Measurements from ENCODE around the gene KCNG2.

Gene KCNG2

GRCh38 chr18:79764131-79764530 is 33.6 kb upstream of the KCNG2 start:
- WGBS, 2 donors (ENCODE audit: extremely low coverage in 2 of 2, insufficient read length in 2 of 2, insufficient replicate concordance in 1 of 2) = no CpG with 5 or more reads among the region's 6 CpGs
- H3K36me3 ChIP-seq (replicated peaks in 1 of 2; ENCODE audit: control insufficient read depth in 2 of 2, insufficient read depth in 2 of 2, low read length in 2 of 2) = no peaks in the 10 kb centered on the region
- H2BK12ac ChIP-seq (ENCODE audit: low read length) = no peak overlapping the region
- peak overlapping the region; percentile 54 for H2BK120ac ChIP-seq (ENCODE audit: low read depth, low read length)
- no peak overlapping the region for H3K4me2 ChIP-seq (ENCODE audit: insufficient read depth, low read length, poor library complexity, severe bottlenecking)
- H3K4me3 ChIP-seq (ENCODE audit: low read length in 2 of 2) = no peak overlapping the region
- no peaks in the 10 kb centered on the region for H3K79me1 ChIP-seq (ENCODE audit: low read depth, low read length)
- no peak overlapping the region for H3K4ac ChIP-seq (ENCODE audit: low read length)
- no peak overlapping the region for H4K8ac ChIP-seq (ENCODE audit: low read depth, low read length)
- no peak overlapping the region for H2AK5ac ChIP-seq (ENCODE audit: low read depth, low read length)
- H3K9me3 ChIP-seq (replicated peaks in 1 of 2; ENCODE audit: control insufficient read depth in 2 of 2, insufficient read depth in 1 of 2, low read depth in 1 of 2, low read length in 2 of 2) = peaks cover 5 to 6% of the 10 kb centered on the region in 2 donors
- H2BK5ac ChIP-seq (ENCODE audit: low read length) = no peak overlapping the region
- no peak overlapping the region for H3K18ac ChIP-seq (ENCODE audit: low read length)
- DNase-seq (ENCODE audit: low spot score) = no peak
- no peak overlapping the region for H3K9ac ChIP-seq (ENCODE audit: low read depth, low read length, poor library complexity)
- H3K14ac ChIP-seq (ENCODE audit: low read length) = no peak overlapping the region
- no peak overlapping the region for H4K91ac ChIP-seq (ENCODE audit: low read depth, low read length, poor library complexity)
- no peak overlapping the region for H2AFZ ChIP-seq (ENCODE audit: low read length)
- H3K27ac ChIP-seq (replicated peaks; ENCODE audit: low read length) = no peak overlapping the region
- peaks cover 0 to 8% of the 10 kb centered on the region in 2 donors for H3K4me1 ChIP-seq (ENCODE audit: control insufficient read depth in 2 of 2, insufficient read depth in 1 of 2, low read depth in 1 of 2, low read length in 2 of 2)
- H3K27me3 ChIP-seq (ENCODE audit: control insufficient read depth in 3 of 3, insufficient read depth in 3 of 3, low read depth in 1 of 3, low read length in 3 of 3) = no peaks in the 10 kb centered on the region
- no peak overlapping the region for H3K23ac ChIP-seq (ENCODE audit: low read depth, low read length, poor library complexity)
- H2BK15ac ChIP-seq (ENCODE audit: low read length) = no peak overlapping the region

- H3K4me3 ChIP-seq (ENCODE audit: low read length in 2 of 2) = no peak overlapping the region
- H2AK5ac ChIP-seq (ENCODE audit: low read depth, low read length) = no peak overlapping the region
- H3K9ac ChIP-seq (ENCODE audit: low read depth, low read length, poor library complexity) = no peak overlapping the region
Measured at GRCh38 chr18:79765491-79766245, 32.1 kb upstream of the KCNG2 start.

GRCh38 chr18:79766308-79766707 is 31.4 kb upstream of the KCNG2 start:
- no CpG with 5 or more reads among the region's 16 CpGs for WGBS, 2 donors (ENCODE audit: extremely low coverage in 2 of 2, insufficient read length in 2 of 2, insufficient replicate concordance in 1 of 2)
- peak overlapping the region; percentile 84 for H3K4ac ChIP-seq (ENCODE audit: low read length)
- no peak overlapping the region for H2AFZ ChIP-seq (ENCODE audit: low read length)
- DNase-seq (ENCODE audit: low spot score) = no peak
- no peak overlapping the region for H3K4me3 ChIP-seq (ENCODE audit: low read length in 2 of 2)
- no peaks in the 10 kb centered on the region for H3K36me3 ChIP-seq (replicated peaks in 1 of 2; ENCODE audit: control insufficient read depth in 2 of 2, insufficient read depth in 2 of 2, low read length in 2 of 2)
- H3K27me3 ChIP-seq (ENCODE audit: control insufficient read depth in 3 of 3, insufficient read depth in 3 of 3, low read depth in 1 of 3, low read length in 3 of 3) = no peaks in the 10 kb centered on the region
- no peak overlapping the region for H2BK120ac ChIP-seq (ENCODE audit: low read depth, low read length)
- peak overlapping the region; percentile 82 for H3K14ac ChIP-seq (ENCODE audit: low read length)
- no peak overlapping the region for H4K91ac ChIP-seq (ENCODE audit: low read depth, low read length, poor library complexity)
- H2AK5ac ChIP-seq (ENCODE audit: low read depth, low read length) = no peak overlapping the region
- H3K23ac ChIP-seq (ENCODE audit: low read depth, low read length, poor library complexity) = no peak overlapping the region
- no peak overlapping the region for H3K4me2 ChIP-seq (ENCODE audit: insufficient read depth, low read length, poor library complexity, severe bottlenecking)
- no peak overlapping the region for H3K9ac ChIP-seq (ENCODE audit: low read depth, low read length, poor library complexity)
- peaks cover 7 to 10% of the 10 kb centered on the region in 2 donors for H3K9me3 ChIP-seq (replicated peaks in 1 of 2; ENCODE audit: control insufficient read depth in 2 of 2, insufficient read depth in 1 of 2, low read depth in 1 of 2, low read length in 2 of 2)
- H2BK12ac ChIP-seq (ENCODE audit: low read length) = peak overlapping the region; percentile 10
- no peak overlapping the region for H2BK15ac ChIP-seq (ENCODE audit: low read length)
- no peak overlapping the region for H3K27ac ChIP-seq (replicated peaks; ENCODE audit: low read length)
- H2BK5ac ChIP-seq (ENCODE audit: low read length) = no peak overlapping the region
- no peak overlapping the region for H3K18ac ChIP-seq (ENCODE audit: low read length)
- peaks cover 0 to 8% of the 10 kb centered on the region in 2 donors for H3K4me1 ChIP-seq (ENCODE audit: control insufficient read depth in 2 of 2, insufficient read depth in 1 of 2, low read depth in 1 of 2, low read length in 2 of 2)
- H3K79me1 ChIP-seq (ENCODE audit: low read depth, low read length) = no peaks in the 10 kb centered on the region
- H4K8ac ChIP-seq (ENCODE audit: low read depth, low read length) = no peak overlapping the region

More at GRCh38 chr18:79765491-79766245, 32.1 kb upstream of the KCNG2 start:
- Histone ChIP-seq H3K4me1 (ENCODE audit: control insufficient read depth in 2 of 2, insufficient read depth in 1 of 2, low read depth in 1 of 2, low read length in 2 of 2) (peaks cover 0 to 8% of the 10 kb centered on the region in 2 donors), H3K18ac (ENCODE audit: low read length) (no peak overlapping the region), H3K9me3 (replicated peaks in 1 of 2; ENCODE audit: control insufficient read depth in 2 of 2, insufficient read depth in 1 of 2, low read depth in 1 of 2, low read length in 2 of 2) (peaks cover 10% of the 10 kb centered on the region in 2 donors), H2BK15ac (ENCODE audit: low read length) (no peak overlapping the region), H2BK12ac (ENCODE audit: low read length) (no peak overlapping the region), H2AFZ (ENCODE audit: low read length) (no peak overlapping the region), H3K23ac (ENCODE audit: low read depth, low read length, poor library complexity) (no peak overlapping the region), H3K36me3 (replicated peaks in 1 of 2; ENCODE audit: control insufficient read depth in 2 of 2, insufficient read depth in 2 of 2, low read length in 2 of 2) (no peaks in the 10 kb centered on the region), H3K79me1 (ENCODE audit: low read depth, low read length) (no peaks in the 10 kb centered on the region), H4K91ac (ENCODE audit: low read depth, low read length, poor library complexity) (no peak overlapping the region), H2BK5ac (ENCODE audit: low read length) (no peak overlapping the region), H4K8ac (ENCODE audit: low read depth, low read length) (no peak overlapping the region), H3K4ac (ENCODE audit: low read length) (no peak overlapping the region), H3K4me2 (ENCODE audit: insufficient read depth, low read length, poor library complexity, severe bottlenecking) (no peak overlapping the region), H3K14ac (ENCODE audit: low read length) (no peak overlapping the region), H2BK120ac (ENCODE audit: low read depth, low read length) (no peak overlapping the region), H3K27me3 (ENCODE audit: control insufficient read depth in 3 of 3, insufficient read depth in 3 of 3, low read depth in 1 of 3, low read length in 3 of 3) (no peaks in the 10 kb centered on the region), H3K27ac (replicated peaks; ENCODE audit: low read length) (no peak overlapping the region)
- no CpG with 5 or more reads among the region's 14 CpGs for WGBS, 2 donors (ENCODE audit: extremely low coverage in 2 of 2, insufficient read length in 2 of 2, insufficient replicate concordance in 1 of 2)
- no peak for DNase-seq (ENCODE audit: low spot score)

- Histone ChIP-seq H3K23ac (ENCODE audit: low read depth, low read length, poor library complexity) (no peak overlapping the region), H2BK5ac (ENCODE audit: low read length) (no peak overlapping the region), H4K8ac (ENCODE audit: low read depth, low read length) (no peak overlapping the region), H2BK12ac (ENCODE audit: low read length) (no peak overlapping the region), H2BK15ac (ENCODE audit: low read length) (no peak overlapping the region), H4K91ac (ENCODE audit: low read depth, low read length, poor library complexity) (no peak overlapping the region), H3K27ac (replicated peaks; ENCODE audit: low read length) (no peak overlapping the region), H3K36me3 (replicated peaks in 1 of 2; ENCODE audit: control insufficient read depth in 2 of 2, insufficient read depth in 2 of 2, low read length in 2 of 2) (no peaks in the 10 kb centered on the region), H2AFZ (ENCODE audit: low read length) (no peak overlapping the region), H2AK5ac (ENCODE audit: low read depth, low read length) (no peak overlapping the region), H2BK120ac (ENCODE audit: low read depth, low read length) (no peak overlapping the region), H3K9ac (ENCODE audit: low read depth, low read length, poor library complexity) (no peak overlapping the region), H3K4me2 (ENCODE audit: insufficient read depth, low read length, poor library complexity, severe bottlenecking) (no peak overlapping the region), H3K4me3 (ENCODE audit: low read length in 2 of 2) (no peak overlapping the region), H3K27me3 (ENCODE audit: control insufficient read depth in 3 of 3, insufficient read depth in 3 of 3, low read depth in 1 of 3, low read length in 3 of 3) (peaks cover 0 to 8% (median 0%) of the 10 kb centered on the region in 3 experiments), H3K14ac (ENCODE audit: low read length) (no peak overlapping the region), H3K18ac (ENCODE audit: low read length) (no peak overlapping the region), H3K4ac (ENCODE audit: low read length) (no peak overlapping the region), H3K4me1 (ENCODE audit: control insufficient read depth in 2 of 2, insufficient read depth in 1 of 2, low read depth in 1 of 2, low read length in 2 of 2) (peaks cover 0 to 8% of the 10 kb centered on the region in 2 donors), H3K79me1 (ENCODE audit: low read depth, low read length) (no peaks in the 10 kb centered on the region), H3K9me3 (replicated peaks in 1 of 2; ENCODE audit: control insufficient read depth in 2 of 2, insufficient read depth in 1 of 2, low read depth in 1 of 2, low read length in 2 of 2) (peaks cover 5 to 10% of the 10 kb centered on the region in 2 donors)
- no peak for DNase-seq (ENCODE audit: low spot score)
- no CpG with 5 or more reads among the region's 3 CpGs for WGBS, 2 donors (ENCODE audit: extremely low coverage in 2 of 2, insufficient read length in 2 of 2, insufficient replicate concordance in 1 of 2)
Measured at GRCh38 chr18:79768745-79769144, 29.0 kb upstream of the KCNG2 start.

All from neuronal stem cell (in vitro differentiated cells).